HG02884 (cell line): ENCODE data around the gene ADGRG1.

ENCODE experiments used
- ATAC-seq: cut with Tn5 transposase; IDR thresholded peaks from one replicate; pipeline ENCODE4 v1.9.1; 2021; ENCODE audit warnings: mild to moderate bottlenecking, moderate library complexity; ENCODE audit not compliant: unreplicated experiment

The ADGRG1 gene

GRCh38 chr16:57619606-57620334, 8.7 kb upstream of the ADGRG1 start:
- no peak for ATAC-seq

GRCh38 chr16:57620335-57621231, 7.8 kb upstream of the ADGRG1 start:
- no peak for ATAC-seq

DNA sequence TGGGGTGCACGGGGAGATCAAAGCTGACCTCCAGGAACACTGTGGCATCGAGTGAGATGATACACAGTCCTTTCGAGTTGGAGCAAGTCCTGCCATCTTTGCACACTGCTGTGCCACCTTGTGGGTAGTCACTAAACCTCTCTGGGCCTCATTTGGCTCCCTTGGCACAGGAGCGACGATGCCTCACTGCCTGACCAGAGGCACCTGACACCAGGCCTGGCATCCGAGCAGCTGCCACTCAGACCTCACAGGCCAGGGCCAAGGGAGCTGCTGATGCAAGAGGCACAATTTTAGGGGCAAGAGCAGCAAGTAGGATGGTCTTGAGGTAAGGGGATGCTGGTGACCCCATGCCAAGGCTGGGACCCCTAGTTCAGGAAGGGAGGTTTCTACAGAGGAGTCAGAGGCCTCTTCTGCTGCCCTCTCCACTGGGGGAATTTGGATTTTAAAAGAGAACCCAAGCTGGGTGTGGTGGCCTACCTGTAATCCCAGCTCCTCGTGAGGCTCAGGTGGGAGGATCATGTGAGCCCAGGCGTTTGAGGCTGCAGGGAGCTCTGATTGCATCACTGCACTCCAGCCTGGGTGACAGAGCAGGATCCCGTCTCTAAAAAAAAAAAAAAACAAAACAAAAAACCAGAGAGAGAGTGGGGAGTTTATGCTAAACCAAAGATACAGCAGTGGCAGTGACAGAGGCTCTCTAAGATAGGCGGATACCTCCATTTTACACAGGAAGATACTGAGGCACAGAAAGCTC, 6.7 kb upstream of the ADGRG1 start:
- ATAC-seq = no peak

DNA sequence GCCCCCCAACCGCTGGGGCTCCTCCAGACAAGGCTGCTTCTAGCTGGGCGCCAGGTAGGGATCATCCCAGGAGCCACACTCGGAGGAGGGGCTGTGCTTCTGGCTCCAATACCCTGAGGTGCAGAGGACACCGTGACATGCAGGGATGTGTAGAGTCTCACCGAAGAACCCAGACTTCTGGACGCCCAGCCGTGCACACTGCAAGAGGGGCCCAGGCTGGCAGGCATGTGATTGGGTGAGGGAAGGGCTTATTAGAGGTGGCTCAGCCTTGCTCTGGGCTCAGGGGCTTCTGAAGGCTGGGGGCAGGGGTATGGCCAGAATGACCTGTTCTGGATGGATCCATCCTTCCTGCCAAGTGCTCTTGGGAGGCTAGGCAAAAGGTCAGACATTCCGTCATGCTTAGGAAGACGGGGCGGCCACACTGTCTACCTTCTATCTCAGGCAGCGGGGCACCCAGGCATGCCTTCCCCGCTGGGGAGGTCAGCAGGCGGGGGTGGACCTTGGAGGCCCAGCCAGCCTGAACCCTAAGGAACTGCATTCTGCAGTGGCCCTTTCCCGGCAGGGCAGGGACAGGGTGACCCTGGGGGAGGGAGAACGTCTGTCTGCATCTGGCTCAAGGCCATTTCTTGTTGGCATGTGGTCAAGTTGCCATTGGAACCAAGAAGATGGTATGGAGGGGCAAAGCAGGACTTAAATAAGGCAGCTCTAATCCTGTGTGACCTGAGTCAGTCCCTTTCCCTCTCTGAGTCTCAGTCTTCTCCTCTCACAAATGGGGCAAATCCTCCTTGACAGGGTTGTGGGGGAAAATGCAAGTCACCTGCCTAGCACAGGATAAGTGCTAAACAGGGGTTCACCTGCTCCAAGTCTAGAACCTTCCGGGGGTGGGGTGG, 5.8 kb upstream of the ADGRG1 start:
- ATAC-seq = no peak

- no peak for ATAC-seq
Measured at GRCh38 chr16:57623251-57624043, 5.0 kb upstream of the ADGRG1 start.

DNA sequence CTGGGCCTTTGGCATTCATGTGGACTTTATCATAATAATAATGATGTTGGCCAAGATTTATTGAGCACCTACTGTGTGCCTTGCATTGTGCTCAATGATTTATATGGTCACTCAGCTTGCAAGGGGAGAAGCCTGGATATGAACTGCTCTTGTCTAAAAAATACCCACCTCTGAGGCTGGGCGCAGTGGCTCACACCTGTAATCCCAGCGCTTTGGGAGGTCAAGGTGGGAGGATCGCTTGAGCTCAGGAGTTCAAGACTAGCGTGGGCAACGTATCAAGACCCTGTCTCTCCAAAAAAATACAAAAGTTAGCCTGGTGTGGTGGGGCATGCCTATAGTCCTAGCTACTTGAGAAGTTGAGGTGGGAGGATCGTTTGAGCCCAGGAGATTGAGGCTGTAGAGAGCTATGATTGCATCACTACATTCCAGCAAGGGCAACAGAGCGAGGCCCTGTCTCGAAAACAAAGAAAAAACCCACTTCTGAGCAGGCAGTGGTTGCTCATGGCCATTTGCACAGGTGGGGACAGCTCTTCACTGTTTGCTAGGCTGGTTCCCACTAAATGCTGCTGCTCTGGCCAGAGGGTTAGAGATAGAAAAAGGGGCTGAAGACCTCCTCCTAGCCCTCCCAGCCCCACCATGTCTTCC, 4.3 kb upstream of the ADGRG1 start:
- no peak for ATAC-seq

DNA sequence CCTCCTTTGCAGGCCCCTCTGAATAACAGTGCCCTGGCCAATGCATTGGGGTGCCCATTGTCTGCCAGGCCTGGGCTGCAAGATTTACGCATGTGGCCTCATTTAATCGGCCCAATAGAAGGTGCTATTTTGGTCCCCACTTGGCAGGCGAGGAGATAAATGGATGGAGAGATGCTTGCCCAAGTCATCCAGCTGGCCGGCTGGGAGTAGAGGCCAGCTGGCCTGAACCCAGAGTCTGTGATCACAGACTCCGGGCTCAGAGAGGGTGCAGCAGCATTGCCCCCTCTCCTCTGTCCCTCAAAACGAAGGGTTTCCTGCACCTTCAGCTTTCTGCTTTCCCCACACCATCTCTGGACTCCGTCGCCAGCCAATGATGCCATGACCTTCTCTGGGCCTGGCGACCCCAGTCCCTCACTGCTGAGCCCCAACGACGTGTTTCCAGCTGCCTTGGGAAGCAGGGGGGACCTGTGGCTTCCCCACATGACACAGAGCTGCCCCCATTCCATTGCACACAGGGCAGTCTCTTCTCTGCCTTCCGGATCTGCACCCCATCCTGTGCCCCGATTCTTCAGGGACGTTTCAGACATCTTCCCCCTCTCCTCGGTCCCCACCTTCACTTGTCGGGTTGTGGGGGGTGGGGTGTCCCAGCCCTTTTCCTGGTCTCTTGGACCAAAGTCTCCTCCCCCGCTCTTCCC, 3.5 kb upstream of the ADGRG1 start:
- no peak for ATAC-seq

DNA sequence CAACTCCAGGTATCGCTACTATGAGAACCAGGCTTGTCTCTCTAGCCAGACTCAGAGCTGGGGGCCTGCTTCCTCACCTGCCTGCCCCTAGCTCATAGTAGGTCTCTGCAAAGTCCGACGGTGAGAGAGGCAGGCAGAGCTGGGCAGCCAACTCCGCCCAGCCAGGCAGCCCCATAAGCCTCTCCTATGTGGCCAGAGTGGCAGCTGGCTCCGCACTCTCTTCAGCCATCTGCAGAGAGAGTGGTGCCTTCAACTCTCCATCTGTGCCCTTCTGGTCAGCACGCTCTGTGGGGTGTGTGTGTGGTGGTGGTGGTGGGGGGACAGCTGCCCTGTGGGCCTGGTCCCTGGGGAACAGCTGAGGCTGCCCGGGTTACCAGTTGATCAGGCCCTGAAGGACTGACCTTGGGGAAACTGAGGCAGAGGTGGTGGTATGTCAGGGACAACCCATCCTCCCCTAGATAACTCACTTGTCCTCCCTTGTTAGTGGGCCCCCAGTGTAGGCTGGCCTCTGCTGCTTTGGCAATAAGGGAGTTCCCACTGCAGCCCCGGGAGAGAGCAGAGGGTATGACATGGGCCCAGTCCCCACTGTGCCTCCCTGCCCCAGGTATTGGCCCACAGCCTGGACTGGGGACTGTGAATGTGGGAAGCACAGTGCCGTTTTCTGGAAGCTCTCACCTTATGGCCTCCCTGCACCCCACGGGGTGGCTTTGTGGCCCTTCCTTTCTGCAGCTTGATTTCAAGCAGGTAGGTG, 1.8 kb upstream of the ADGRG1 start:
- no peak for ATAC-seq

DNA sequence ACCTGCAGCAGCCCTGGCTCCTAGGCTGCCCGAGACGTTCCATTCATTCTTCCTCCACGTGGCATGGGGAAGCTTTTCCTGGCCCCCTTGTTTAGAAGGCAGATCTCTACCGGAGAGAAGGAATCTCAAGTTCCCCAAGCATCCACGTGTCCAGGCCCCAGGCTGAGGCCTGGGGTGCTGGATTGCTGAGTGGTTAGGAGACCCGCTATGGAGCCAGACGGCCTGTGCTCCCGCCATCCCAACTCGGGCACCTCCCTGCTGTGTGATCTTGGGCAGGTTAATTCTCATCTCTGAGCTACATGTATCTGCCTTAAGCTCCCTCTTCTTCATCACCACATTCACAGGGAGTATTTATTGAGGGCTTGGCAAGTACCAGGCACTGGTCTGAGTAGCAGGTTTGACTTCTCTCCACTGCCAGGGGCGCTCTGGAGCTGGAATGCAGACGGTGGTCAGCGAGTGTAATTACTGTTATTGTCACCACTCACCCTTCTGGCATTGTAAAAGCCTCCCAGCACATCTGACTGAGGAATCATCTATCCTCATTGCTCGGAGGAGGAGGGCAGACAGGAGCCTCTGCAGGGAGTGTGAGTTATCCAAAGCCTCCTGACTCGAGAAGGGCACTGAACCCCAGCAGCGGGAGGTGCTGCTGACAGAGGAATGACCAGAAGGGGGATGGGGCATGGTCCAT, 1.1 kb upstream of the ADGRG1 start:
- no peak for ATAC-seq

DNA sequence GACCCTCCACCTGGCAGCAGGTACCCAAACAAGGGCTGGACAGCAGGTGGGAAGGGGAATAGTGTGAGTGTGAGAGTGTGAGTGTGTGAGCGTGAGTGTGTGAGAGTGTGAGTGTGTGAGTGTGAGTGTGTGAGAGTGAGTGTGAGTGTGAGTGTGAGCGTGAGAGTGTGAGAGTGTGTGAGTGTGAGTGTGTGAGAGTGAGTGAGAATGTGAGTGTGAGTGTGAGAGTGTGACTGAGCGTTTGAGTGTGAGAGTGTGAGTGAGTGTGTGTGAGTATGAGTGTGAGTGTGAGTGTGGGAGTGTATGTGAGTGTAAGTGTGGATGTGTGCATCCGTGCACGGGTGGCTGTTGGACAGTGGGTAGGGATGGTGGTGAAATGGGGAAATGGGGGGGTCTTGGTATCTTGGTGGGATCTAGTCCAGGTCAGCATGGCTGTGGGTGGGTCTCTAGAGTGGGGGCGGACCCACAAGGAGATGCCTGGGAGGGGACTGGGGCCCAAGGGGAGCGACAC, 408 bp downstream of the ADGRG1 start:
- no peak for ATAC-seq

GRCh38 chr16:57629516-57630406, 1.3 kb downstream of the ADGRG1 start:
- ATAC-seq = no peak

- no peak for ATAC-seq
Measured at GRCh38 chr16:57630407-57630797, 2.0 kb downstream of the ADGRG1 start.

DNA sequence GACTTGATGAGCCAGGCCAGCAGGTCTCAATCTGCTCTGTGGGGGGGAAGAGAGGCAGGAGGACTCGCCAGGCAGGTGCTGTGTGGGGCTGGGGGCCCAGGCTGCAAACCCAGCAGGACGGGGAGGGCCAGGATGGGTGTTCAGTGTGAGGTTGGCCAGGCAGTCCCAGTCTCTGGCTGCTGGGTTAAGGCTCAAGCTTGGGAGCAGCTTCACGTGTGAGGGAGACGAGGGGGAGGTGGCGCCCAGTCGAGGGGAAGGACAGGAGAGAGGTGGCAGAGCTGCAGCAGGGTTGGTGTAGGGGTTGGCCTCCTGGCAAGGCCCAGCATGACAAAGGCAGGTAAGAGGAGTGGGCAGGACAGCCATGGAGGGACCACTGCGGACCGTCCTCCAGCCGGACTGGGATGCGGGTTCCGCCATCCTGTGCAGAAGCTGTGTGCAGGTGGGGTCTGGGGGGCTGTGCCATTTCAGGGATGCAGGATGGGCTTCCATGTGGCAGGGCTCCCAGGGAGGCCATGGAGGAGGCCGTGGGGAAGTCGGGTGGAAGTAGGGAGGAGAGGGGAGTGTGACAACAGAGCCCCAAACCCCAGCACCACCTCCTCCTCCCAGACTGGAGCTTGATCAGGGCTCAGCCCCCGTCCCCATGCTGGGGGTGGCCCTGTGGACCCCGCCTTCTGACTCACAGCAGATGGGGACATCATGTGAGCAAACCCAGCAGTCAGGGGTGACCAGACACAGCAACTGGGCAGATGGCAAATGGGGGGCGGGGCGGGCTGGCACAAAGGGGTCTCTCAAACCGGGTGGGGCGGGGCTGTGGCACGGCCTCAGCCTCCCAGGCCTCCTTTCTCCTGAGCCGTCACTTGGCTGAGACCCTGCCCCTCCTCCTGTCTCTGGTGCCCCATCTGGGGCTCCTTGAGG, 2.8 kb downstream of the ADGRG1 start:
- ATAC-seq = no peak

- no peak for ATAC-seq
Measured at GRCh38 chr16:57632568-57632967, 4.1 kb downstream of the ADGRG1 start.
